ENCODE measurements around the gene DISP2. TPM values are rescaled to one million over a fixed set of nuclear protein-coding genes. Genes with fewer than 3 reads are reported as not detected.

The DISP2 gene
- total RNA-seq, 1 donor from 2014 or later, result 0.26 TPM

DNA sequence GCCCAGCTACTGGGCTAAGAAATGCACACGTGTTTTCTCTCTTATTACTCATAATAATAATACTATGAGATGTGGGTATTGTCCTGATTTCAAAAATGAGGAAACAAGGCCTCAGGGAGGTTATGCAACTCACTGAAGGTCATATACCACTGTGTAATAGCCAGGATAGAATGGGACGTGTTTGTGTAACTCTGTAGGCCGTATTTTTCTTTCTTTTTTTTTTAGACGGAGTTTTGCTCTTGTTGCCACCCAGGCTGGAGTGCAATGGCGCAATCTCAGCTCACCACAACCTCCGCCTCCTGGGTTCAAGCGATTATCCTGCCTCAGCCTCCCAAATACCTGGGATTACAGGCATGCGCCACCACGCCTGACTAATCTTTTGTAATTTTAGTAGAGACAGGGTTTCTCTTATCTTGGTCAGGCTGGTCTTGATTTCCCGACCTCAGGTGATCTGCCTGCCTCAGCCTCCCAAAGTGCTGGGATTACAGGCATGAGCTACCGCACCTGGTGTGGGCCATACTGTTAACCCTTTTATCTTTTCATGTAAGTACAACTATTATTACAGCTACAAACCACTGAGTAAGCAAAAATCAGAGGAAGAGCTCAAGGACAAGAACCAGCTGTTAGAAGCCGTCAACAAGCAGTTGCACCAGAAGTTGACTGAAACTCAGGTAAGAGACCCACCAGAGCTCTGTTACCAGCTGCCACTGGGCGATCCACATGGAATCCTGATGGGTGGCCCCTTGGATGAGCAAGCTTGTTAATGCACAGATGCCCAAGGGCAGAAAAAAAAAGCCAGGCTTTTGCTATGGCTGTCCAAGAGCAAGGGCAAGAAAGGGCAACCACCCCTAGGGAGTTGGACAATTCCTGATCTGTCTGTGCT, 31.2 kb downstream of the DISP2 start:
- no peak for DNase-seq (ENCODE audit: low spot score)

DNA sequence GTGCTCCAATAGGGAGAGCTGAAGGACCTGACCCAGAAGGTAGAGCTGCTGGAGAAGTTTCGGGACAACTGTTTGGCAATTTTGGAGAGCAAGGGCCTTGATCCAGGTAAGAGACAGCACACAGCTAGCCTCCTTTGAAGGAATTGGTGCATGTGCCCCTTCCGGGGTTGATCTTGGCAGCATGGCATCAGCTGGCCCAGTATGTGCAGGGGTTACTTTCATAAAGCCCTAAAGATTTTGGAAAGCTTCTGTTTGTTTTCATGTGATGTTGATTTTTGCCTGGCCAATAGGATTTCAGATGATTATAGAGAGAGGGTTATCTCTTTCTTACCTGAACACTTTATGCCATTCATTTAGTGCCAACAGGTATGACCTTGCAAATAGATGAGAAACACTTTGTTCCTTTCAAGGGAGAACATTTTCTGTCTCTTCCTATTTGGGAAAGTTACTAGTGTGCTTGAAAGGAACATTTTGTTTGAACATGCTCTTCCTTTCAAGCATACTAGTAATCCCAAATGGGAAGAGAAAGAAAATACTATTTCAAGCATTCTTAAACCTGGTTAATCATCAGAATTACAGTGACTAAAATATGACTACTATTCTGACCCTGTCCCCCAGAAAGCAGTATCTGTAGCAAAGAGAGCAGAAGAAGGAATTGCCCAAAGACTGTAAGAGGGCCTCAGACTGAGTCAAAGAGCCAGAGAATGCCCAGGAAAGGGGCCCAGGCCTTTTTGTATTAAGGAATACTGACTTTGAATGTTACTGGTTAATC, 32.0 kb downstream of the DISP2 start:
- DNase-seq (ENCODE audit: low spot score), result no peak

DNA sequence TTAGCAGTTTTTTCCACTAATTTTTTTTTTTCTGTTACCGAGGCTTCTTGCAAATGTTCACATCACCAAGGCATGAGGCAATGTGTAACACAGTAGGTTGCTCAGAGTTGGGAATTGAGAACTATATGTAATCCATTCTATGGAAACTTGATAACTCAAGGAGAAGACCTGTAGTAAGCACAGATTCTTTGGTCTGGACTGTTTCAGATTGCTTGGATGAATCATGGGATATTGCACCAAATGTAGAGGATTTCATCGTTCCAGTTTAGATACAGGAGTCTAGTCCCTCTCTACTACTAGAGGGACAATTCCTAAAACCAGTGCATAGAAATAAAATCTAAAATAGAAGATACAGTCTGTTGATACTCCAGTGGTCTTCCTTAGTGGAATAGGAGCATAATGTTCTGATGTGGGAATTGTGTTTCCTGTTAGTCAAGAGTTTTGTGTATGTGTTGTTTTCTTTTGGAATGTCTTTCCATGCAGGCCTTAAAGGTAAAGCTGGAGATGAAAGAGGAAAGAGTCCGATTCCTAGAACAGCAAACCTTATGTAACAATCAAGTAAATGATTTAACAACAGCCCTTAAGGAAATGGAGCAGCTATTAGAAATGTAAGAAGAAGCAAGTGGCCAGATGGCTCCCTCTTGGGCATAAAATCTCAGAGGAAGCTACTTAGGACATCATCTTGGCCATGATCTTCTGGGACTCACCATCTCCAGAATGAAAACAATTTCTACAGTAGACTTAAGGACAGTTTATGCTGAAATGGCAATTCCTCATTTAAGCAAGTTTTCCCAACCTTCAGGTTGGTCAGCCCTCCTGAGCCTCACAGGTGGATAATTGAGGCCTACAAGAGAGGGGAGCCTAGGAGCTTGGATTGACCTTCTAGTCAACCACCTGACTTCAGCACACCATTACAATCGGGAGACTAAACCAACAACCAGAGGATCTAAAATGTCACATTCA, 35.2 kb downstream of the DISP2 start:
- no peak for DNase-seq (ENCODE audit: low spot score)

DNA sequence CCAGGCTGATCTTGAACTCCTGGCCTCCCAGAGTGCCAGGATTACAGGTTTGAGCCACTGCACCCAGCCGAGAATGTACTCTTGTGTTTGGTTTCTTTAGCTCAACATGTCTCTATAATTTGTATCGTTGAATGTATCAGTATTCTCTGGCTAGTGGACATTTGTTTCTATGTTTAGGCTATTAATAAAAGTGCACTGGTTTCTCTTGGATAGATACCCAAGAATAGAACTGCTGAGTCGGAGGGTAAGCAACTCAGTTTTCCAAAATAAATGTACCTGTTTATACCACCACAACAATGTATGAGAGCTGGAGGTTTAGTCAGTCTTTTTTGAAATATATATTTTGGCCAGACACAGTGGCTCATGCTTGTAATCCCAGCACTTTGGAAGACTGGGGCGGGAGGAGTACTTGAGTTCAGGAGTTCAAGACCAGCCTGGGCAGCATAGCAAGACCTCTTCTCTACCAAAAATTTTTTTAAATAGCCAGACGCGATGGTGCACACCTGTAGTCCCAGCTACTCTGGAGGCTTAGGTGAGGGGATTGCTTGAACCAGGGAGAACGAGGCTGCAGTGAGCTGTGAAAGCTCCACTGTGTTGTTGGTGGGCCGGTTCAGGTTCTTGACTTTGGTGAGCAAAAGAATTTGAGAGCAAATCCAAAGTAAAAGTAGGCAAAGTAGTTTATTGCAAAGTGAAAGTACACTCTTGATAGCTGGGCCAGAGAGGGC, 39.8 kb downstream of the DISP2 start:
- no peak for DNase-seq (ENCODE audit: low spot score)

DNA sequence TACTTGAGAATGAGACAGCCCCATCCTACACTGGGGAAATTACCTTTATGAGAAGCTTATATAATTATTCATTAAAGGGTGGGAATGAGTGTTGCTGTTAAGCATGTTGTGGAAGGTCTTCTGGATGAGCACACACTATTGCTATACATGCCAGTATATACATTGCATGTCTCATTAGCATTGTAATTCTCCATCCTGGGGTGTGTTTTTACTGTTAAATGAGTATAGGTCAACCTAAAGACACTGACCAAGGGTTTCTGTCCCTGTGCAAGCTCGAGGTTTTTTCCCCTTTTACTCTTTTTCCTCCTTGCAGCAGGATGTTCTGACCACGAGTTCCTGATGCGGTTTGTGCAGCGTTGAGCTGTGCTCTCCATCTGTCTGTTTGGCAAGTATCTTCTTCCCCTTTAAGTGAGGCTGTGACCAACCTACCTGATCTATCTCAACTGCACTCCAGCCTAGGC, 40.4 kb downstream of the DISP2 start:
- DNase-seq (ENCODE audit: low spot score), result no peak

DNA sequence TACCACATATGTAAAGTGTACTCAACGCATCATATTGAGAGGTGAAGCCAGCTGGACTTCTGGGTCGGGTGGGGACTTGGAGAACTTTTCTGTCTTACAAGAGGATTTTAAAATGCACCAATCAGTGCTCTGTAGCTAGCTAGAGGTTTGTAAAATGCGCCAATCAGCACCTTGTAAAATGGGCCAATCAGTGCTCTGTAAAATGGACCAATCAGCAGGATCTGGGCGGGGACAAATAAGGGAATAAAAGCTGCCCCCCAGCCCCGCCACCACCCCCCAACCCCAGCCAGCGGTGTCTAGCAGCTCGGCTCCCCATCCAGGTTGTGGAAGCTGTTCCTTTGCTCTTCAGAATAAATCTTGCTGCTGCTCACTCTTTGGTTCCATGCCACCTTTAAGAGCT, 41.4 kb downstream of the DISP2 start:
- DNase-seq (ENCODE audit: low spot score), result no peak

DNA sequence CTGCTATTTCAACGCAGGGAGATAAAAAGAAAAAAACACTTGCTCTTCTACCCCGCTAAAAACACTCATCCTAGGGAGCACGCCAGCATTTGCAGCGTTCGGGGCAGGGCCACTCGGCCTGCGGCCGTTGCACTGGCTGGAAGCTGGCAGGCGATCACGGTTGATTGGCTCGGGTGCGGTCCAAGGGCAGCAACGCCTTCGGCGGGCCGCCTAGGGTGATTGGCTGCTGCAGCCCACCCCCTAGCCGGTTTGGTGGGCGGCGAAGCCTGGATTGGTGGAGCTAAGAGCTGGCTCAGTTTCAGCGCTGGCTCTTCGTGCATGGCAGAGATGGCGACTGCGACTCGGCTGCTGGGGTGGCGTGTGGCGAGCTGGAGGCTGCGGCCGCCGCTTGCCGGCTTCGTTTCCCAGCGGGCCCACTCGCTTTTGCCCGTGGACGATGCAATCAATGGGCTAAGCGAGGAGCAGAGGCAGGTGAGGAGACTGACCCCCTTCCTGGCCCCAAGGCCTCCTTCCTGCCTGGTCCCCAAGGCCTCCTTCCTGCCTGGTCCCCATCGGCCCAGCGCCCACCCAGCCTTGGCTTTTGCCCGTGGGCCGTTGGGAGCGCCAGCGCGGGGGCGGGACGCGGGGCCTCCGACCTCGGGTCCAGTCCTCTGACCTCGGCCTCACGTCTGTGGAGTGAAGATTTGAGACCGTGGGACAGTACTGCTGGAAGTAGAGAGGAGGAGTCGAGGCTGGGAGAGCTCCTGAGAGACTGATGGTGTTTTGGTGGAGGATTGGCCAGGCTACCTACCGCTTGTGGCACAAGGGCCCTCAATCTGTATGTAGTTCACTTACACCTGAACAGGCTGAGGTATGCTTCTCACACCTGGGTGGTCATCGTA, 47.7 kb downstream of the DISP2 start, which contains the start of gene IVD:
Gene IVD (plus strand): TSS at position 295 of the 881 bp plus-strand sequence. CDS start 33 bp downstream, at position 328.
- DNase-seq (ENCODE audit: low spot score), result peak; percentile 98

DNA sequence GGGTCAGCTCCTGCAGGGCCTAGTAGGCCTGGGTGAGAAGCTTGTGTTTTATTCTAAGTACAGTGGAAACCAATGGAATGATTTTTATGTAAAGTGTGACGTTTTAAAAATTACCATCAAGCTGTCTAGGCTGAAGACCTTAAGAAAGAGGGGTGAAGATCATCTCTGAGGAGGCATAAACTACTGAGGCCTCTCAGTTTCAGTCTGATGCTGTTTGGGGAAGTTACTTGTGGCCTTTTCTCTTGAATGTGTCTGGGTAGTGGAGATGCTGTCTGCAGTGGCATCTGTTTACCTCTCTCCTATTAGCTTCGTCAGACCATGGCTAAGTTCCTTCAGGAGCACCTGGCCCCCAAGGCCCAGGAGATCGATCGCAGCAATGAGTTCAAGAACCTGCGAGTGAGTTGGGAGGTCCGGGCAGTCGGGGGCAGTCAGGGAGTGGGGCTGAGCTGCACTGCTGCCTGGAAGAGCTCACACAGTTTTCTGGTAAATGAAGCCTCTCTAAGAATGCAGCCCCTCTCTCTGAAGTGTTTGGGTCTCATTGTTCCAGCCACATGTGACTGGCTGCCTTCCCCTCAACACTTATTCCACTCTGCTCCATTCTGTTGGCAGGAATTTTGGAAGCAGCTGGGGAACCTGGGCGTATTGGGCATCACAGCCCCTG, 49.4 kb downstream of the DISP2 start:
- no peak for DNase-seq (ENCODE audit: low spot score)

DNA sequence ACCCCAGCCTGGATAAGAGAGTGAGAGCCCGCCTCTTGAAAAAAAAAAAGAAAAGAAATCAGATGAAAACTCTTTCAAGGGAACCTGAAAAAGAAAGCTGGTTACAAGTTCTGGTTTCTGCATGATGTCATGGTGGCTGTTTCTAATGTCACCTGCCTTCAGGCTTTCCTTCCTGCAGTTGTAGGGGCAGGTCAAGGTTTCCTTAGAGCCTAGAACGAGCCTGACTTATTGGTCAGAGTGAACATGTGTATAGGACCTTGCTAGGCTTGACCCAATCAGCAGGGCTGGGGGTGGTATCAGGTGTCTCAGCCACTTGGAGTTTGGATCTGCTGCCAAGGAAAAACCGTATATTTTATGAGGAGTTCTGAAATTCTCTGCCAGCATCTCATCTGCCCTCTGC, 51.3 kb downstream of the DISP2 start:
- DNase-seq (ENCODE audit: low spot score), result no peak

DNA sequence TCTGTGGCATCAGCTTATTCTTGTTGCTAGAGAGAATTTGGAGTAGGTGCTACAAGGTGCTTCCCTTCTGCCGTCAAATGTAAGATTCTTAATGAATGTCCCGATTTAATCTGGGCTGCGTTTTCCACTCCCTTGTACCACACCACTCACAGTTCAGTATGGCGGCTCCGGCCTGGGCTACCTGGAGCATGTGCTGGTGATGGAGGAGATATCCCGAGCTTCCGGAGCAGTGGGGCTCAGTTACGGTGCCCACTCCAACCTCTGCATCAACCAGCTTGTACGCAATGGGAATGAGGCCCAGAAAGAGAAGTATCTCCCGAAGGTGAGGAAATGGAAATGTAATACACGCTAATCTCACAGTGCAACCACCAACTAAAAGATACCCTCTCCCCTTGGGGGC, 52.5 kb downstream of the DISP2 start:
- DNase-seq (ENCODE audit: low spot score), result no peak

DNA sequence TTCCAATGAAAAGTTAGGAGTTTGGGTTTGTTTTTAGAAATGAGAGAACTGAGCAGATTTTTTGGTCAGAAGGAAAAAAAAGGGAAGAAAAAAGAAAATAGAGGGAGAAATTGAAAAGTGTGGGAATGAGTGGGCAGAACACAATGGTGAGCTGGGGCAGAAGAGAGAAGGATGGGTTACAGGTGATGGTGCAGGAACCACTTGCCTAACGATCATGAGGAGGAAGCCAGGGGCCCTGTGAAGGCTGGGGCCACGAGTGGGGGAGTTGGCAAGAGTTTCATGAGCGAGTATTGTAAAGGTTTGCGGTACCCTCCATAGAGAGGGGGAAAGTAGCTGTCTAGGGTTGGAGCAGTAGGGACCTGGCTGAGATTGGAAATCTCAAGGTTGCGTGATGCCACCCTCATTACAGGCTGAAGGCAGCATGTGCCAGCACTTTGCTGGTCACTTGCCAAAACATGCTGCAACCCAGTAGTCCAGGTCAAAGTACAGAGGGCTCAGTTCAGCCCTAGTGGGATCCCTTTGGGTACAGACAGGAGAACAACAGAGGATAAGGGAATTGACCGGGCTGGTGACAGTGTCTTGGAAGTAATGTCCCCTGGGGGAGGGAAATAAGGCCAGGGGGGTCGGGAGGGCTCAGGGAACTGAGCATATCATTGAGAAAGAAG, 54.2 kb downstream of the DISP2 start:
- no peak for DNase-seq (ENCODE audit: low spot score)

DNA sequence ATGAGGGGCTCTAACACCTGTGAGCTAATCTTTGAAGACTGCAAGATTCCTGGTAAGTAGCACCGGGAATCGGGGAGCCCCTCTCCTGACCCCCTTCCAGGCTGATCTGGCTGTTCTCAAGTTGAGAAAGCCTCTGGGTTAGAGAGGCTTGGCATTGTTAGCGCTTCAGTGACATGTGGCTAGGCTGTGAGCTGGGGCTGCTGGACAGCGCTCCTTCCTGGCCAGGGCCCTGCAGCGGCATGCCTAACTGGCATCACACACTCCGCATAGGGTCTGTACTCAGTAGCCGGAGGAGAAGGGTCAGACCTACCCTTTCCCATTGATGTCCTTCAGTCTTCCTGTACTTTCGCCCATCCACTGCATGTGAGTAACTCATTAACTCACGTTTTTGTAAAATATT, 55.0 kb downstream of the DISP2 start:
- no peak for DNase-seq (ENCODE audit: low spot score)

DNA sequence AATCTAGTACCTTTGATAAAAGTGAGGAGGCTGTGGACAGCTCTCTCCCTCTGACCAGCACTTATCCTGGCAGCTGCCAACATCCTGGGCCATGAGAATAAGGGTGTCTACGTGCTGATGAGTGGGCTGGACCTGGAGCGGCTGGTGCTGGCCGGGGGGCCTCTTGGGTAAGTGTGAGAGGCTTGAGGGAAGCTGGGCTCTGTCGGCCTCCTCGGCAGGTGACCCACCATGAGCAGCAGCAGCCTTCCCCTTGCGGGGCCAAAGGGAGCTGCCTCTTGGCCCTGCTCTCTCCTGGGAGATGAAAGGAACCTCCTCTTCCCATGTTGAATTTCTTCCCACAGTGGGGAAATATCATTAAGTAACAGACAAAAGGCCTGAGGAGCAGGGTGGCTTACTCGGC, 56.8 kb downstream of the DISP2 start:
- DNase-seq (ENCODE audit: low spot score), result no peak

DNA sequence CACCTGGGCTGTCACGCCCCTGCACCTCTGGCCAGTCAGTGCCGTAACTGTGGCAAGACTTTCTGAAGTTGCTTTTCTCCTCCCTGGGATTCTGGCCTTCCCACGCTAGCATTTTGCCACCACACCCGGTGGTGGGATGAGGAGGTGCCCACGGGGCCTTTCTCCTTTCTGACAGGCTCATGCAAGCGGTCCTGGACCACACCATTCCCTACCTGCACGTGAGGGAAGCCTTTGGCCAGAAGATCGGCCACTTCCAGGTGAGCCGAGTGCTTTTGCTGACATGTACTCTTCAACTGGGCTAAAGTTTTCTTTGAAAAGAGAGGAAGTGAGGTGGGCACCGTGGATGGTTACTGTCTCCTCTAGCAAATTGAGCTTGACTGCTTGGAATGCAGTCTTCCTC, 57.2 kb downstream of the DISP2 start:
- no peak for DNase-seq (ENCODE audit: low spot score)

DNA sequence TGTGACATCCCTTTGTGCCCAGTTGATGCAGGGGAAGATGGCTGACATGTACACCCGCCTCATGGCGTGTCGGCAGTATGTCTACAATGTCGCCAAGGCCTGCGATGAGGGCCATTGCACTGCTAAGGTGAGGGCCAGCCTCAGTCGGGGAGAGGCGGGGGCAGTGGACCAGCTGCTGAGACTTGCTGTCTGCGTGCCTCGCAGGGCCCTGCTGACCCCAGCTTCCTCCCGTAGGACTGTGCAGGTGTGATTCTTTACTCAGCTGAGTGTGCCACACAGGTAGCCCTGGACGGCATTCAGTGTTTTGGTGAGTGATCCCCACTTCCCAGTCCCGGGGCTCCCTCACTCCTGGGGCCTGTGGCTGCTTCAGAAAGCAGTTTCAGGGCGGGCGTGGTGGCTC, 58.0 kb downstream of the DISP2 start:
- DNase-seq (ENCODE audit: low spot score), result no peak

DNA sequence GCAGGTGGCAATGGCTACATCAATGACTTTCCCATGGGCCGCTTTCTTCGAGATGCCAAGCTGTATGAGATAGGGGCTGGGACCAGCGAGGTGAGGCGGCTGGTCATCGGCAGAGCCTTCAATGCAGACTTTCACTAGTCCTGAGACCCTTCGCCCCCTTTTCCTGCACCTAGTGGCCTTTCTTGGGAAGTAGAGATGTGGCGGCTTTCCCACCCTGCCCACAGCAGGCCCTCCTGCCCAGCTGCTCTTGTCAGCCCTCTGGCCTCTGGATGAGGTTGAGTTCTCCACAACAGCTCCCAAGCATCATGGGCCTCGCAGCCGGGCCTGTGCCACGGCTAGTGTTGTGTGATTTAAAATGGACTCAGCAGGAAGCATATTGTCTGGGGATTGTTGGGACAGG, 60.1 kb downstream of the DISP2 start:
- no peak for DNase-seq (ENCODE audit: low spot score)

DNA sequence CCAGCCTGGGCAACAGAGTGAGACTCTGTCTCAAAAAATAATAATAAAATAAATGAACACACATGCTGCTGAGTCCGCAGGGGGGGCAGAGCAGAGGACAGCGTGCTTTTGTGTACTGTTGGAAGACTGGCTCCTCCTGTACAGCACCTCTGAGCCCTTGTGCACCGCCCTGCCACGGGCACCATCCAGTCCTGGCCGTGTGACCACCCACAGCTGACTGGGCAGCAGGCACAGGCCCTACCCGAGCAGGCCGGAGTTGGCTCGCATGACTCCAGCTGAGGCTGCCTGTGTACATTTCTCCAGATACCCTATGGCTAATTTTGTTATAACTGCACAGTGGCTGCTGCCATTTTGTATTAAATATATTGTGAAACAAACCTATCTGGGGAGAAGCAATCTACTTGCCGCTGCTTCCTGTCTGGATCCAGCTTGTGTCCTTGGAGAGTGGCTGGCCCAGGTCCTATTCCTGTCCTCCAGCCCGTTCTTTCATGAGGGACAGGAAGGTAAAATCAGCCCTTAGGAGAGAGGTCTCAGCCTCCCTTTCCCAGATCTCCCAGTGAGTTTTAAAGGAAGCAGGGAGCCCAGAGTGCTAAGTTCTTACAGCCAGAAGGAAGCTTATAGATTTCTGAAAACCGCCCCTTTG, 62.2 kb downstream of the DISP2 start:
- DNase-seq (ENCODE audit: low spot score), result no peak

DNA sequence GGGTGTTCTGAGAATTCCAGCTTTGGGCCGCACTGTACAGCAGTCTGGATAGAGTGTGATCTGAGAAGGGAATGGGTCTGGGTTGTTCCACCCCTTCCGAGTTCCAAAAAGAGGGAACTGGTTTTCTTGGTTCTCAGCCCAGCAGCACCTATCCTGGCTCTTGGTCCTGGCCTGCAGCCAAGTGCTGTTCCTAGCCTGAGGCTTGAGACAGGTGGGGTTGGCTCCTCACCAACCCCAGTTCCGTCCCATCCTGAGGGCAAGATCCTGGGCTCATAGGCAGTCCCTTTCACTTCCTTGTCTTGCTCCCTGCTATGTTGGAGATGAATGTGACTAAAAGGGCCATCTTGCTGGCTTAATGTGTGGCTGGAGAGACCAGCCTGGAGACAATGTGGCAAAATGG, 62.8 kb downstream of the DISP2 start:
- no peak for DNase-seq (ENCODE audit: low spot score)
